GM03348 (cell line): Measurements from ENCODE around the gene STX1B.
A peak's percentile ranks its signal among the peaks of the same experiment; 100 is the strongest.
"Not testable (repeated sequence)": the region's sequence is repeated elsewhere in the genome, so short reads cannot be mapped to it uniquely, and the experiment has no call there.

Experiments
- DNase-seq: peaks from one replicate; pipeline ENCODE4 v3.0.0; 2012; ENCODE audit warnings: low spot score

The STX1B gene

DNA sequence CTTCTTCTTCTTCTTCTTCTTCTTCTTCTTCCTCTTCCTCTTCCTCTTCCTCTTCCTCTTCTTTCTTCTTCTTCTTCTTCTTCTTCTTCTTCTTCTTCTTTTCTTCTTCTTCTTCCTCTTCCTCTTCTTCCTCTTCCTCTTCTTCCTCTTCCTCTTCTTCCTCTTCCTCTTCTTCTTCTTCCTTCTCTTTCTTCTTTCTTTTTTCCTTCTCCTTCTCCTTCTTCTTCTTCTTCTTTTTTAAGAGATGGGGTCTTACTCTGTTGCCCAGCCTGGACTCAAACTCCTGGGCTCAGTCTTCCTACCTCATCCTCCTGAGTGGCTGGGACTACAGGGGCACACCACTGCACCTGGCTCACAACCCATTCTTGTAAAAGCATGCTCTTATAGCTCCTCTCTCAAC is 2.9 kb upstream of the STX1B start:
- not testable (repeated sequence) for DNase-seq

DNA sequence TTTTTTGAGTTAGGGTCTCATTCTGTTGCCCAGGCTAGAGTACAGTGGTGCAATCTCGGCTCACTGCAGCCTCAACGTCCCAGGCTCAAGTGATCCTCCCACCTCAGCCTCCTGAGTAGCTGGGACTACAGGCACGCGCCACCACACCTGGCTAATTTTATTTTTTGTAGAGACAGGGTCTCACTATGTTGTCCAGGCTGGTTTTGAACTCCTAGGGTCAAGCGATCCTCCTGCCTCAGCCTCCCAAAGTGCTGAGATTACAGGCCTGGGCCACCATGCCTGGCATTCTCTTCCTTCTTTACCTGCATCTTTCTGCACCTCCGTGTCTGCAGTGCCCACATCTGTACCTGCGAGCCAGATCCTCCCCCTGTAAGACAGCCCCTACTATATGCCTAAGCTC is 1.4 kb upstream of the STX1B start:
- not testable (repeated sequence) for DNase-seq

DNA sequence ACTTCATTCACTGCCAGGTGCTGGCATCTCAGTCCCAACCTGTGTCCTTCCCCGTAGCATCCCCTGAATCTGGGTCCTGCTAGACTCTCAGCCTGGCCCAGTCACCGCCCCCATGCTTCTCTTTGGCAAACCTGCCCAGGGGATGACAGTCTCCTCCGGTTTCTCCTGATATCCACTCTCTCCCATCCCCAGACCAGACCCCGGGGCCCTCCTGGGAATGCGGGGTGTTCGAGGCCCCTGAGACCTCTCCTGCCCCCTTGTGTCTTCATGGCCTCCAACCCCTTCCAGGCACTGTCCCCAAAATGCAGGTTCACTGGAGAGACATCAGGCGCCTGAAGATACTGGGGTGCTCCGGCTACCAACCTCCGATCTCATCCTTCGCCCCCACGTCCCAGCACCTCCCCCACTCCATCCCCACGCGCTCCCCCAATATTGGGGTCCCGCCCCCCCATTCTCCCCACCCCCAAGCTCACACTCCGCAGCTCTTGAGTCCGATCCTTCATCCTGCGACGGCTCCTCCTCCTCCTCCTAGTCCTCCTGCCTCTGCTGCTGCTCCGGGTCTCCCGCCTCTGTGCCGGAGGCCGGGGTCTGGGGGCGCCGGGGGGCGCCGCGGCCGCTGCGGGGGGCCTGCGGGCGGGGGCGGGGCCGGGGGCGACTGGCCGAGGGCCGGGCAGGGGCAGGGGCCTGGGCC is 399 bp downstream of the STX1B start:
- peak; percentile 43 for DNase-seq

DNA sequence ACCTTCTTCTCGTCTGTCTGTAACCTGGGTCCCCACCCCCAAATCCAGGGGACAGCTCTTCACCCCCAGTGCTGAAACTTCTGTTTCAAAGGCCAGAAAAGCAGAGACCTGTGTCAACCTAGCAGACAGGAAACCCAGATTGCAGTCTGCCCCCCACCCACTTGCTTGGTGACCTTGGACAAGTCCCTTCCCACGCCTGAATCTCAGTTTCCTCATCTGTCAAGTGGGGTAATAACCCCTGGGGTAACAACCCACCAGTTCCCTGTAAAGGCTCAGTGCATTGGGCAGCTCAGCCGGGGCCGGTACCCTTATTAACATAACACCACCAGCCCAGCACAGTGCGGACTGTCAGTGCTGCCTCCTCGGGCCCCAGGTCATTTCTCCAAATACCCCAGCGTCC is 1.3 kb downstream of the STX1B start:
- no peak for DNase-seq

DNA sequence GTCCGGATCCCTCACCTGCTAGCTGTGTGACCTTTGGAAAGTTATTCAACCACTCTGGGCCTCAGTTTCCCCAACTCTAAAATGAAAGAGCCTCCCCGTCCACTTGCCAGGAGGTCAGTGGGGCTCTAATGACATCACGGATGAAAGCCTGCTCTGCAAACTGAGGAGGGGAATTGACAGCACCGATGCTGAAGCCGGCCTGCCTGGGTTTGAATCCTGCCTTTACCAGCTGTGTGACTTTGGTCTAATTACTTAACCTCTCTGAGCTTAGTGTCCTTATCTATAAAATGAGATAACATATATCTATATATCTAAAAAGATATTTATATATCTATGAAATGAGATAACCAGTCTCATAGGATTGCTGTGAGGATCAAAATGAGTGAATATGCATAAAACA is 1.9 kb downstream of the STX1B start:
- DNase-seq: no peak

DNA sequence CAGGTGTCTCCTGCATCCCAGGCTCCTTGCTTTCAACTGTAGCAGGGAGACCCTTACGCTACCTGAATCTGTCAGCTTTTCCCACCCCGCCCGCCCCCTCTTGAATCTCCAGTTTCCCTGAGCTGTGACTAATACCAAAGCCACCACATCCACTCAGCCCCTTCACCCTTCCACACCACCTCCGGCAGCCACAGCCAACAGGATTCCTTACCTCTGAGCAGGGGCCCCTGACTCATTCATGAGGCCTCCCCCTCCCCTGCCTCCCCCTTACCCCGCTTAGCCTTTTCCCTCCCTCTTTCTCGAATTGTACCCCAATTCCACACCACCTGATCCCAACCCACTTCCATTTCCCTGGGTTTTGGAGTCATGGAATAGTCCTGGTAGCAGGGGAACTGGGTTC is 2.3 kb downstream of the STX1B start:
- DNase-seq: peak; percentile 77

DNA sequence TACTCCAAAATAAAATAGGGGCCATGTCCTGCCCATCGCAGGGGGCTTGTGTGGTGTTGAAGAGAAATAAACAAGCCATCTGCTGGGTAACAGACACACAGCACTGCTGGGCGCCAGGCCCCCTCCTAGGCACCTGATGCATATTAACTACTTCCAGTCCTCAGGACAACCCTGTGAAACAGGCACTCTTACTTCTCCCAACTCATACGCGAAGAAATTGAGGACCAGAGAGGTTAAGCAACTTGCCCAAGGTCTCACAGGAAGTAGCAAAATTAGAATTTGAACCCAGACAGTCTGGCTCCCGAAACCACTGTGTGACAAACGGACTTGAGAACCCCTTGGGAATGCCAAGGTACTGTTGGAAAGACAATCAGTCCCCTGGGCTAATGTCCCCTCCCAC is 2.8 kb downstream of the STX1B start:
- no peak for DNase-seq

DNA sequence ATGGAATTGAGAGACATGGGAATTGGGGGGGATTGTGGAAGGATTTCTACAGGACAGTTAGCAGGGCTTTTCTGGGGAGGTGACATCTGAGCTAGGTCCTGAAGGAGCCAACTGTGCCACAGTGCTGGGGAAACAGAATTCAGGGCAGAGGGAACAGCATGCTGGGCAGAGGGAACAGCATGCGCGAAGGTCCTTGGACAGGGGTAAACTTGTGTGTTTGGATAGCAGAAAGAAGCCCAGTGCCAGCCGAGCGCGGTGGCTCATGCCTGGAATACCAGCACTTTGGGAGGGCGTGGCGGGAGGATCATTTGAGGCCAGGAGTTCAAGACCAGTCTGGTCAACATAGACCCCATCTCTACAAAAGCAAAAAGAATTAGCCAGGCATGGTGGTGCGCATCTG is 3.8 kb downstream of the STX1B start:
- no peak for DNase-seq

DNA sequence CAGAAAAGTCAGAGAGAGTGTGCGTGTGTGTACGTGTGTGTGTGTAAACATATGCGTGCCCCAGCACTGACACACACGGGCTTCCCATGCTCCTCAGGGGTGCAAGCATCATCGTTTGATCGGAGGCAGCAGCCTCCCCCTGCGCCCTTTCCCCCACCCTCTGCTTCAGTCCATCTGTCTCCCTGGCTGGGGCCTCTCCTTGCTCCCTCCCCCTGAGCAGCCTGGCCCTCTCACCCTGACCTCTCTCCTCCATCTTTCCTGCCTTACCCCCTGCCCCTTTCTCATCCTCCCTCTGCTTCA is 4.4 kb downstream of the STX1B start:
- DNase-seq: no peak

DNA sequence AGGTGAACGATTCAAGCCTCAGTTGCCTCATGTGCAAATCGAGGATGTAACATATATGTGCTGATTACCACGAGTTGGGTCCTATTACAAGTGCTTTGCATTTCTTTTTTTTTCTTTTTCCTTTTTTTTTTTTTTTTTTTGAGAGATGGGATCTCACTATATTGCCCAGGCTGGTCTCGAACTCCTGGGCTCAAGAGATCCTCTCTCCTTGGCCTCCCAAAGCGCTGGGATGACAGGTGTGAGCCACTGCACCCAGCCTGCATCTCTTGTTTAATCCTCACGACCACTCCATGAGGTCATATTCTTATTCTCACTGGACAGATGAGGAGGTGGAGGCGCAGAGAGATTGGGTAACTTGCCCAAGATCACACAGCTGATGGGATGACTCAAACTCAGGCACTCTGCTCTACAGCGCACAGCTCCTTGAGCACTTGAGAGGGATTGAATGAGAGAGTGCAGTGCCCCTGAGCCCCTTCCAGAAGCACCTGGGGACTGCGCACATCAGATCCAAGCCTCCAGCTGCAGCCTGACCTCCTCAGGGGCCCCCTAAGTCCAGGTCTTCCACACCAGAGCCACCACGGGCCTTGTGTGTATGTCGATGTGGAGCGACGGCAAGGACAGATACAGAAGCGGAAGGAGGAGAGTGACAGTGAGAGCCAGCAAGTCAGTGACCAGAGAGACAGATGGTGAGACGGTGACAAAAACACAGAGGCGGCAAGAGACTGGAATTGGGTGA is 4.9 kb downstream of the STX1B start:
- no peak for DNase-seq

DNA sequence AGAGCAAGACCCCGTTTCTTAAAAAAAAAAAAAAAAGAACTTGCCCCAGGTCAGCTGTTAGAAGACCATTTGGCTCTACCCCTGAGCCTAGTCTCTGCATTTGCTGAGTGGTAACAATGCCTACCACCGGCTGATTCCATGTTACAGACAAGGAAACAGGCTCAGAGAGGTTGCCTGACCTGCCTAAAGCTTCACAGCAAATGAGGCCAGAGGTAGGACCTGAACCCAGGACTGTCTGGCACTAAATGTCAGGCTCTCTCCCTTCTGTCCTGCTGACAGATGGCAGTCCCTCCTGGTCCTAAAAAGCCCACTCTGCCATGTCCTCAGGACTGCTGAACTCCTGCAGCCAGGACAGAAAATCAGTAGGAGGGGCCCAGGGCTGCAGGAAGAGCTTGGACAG is 5.8 kb downstream of the STX1B start:
- DNase-seq: no peak

DNA sequence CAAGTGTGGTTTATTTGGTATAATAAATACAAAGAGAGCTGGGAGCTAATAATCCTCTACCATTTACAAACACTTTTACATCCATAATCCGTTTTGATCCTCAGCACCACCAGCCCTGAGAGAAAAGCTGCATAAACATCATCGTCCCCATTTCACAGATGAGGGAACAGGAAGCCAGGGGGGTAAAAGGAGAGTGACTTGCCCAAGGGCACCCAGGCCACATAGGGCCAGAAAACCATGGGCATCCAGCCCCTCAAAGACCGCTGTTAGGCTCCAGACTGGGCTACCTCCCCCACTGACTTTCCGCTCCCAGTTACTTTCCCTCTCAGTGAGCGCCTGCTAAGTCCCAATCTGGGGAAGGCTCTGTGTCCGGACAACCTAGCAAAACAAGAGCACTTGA is 6.7 kb downstream of the STX1B start:
- DNase-seq: no peak

DNA sequence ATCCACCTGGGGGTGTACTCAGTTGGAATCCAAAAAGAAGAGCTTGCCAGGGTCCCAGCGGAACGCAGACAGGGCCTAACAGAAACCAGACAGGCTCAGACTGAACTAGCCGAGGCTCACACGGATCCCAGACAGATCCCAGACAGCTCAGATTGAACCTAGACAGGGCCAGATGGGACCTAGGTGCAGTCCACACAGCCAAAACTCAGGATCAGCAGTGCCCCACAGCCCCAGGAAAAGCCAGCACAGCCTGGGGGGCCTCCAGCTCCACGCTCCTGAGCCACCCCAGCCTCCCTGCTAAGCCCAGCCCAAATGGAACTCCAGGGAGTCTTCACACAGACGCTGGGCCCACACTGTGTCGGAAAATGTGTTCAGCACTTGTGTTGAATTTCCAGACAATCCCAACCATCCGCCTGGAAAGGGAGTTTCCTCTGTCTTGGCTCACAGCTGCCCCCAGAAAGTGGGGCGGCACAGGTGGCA is 7.5 kb downstream of the STX1B start:
- DNase-seq: no peak

DNA sequence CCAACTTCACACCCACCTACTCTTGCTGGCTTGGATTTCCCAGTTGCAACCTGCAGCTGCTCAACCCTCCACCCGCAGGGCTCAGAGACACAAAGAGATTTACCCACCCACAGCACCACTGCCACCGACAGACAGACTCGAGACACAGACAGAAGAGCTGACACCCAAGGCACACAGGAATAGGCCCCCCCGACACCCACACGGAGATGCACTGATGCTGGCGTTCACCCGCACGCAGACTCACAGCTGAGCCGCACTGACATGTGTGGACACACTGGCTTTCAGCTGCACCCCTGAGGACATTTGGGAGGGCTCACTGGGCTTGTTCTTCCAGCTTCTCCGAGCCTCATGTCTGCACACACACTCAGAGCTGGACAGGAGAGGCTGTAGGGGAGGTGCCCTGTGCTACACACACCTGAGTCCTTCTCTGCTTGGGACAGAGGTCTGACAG is 8.2 kb downstream of the STX1B start:
- no peak for DNase-seq

DNA sequence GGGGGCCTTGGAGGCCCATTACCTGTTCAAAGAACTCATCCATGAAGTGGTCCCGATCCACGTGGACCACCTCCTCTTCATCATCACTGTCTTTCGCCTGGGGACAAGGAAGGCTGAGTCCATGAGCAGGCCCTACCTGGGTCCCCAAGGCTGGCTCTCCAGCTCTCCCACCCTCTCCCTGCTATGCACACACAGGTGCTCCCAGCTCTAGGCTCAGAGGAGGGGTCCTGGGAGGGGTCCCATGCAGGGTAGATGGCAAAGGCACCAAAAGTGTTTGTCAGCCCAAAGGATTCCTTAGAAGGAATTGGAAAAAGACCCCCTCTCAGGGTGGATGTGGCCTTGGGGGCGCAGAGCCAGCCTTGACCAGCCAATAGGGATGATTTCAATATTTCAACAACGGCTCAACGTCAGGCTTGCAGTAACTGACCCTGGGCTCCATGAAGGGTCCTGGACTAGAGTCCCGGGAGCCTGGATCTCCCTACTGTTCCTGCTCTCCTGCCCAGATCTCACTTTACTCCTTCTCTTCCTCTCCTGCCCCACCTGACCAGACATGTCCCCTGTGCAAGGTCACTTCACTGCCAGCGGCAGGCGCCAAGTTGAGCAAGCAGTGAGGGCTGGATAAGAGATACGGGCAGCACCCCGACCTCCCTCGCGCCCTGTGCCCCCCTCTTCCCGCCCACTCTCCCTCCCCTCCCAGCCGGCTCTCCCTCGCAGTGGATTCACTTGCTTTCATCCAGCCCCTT is 8.8 kb downstream of the STX1B start:
- DNase-seq: no peak

DNA sequence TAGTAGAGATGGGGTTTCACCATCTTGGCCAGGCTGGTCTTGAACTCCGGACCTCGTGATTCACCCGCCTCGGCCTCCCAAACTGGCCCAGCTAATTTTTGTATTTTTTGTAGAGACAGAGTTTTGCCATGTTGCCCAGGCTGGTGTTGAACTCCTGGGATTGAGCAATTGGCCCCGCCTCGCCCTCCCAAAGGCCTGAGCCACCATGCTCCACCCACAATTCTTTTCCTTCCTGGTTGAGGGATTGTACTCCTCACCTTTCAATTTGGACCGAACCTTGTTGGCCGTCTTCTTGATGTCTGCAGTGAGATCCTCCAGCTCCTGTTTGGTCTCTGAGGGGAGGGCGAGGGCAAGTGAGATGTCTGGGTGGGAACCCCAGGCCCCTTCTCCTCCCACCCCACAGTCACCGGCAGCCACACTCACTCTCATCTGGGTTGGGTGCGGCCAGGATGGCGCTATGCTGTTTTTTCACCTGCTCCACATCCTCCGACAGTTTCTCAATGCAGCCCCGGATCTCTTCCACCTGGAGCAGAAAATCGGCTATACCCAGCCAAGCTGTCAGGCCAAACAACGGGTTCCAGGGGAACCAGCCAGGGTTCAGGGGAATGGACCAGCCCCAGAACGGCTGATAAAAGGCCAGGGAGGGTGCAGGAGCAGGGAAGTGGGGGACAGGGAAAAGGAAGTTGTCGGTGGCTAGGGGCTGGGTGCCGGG is 9.6 kb downstream of the STX1B start:
- DNase-seq: no peak

DNA sequence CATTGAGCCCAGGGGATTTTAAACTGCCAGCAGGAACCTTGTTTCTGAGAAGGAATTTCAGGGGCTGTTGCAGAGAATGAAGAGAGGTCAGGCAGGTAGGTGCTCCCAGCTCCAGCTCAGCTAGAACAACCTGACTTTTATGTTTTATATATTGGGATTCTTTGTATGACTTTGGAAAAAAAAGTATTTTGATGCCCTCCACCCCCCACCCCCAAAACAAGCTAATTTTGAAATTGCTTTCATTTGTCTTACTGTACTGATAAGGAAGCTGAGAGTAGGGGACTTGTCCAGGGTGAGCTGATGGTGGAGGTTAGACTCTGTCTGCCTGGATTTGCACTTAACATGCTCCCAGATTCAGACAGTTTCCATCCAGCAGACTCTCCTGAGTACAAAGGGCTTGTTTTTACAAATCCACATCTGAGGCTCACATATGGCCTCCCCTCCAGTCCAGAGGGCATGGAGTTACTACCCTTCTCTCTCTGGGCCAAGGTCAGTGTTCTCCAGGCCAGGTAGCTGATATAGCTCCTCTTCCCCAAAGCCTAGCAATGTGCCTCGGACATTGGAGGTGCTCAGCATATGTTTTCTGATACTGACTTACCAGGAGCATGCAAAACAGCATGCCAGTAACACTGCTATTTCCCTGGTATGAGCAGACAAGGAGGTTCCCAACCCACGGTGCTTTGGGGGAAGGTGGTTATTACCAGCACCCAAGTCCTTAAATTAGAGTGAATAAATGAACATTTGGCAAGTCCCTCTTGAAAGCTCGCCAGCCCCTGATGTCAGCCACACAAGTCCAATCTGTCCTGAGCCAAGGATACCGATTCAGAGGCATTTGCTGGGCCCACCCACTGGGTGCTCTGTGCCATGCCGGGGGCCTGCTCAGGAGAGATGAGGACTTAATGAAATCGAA is 11.3 kb downstream of the STX1B start:
- DNase-seq: no peak

DNA sequence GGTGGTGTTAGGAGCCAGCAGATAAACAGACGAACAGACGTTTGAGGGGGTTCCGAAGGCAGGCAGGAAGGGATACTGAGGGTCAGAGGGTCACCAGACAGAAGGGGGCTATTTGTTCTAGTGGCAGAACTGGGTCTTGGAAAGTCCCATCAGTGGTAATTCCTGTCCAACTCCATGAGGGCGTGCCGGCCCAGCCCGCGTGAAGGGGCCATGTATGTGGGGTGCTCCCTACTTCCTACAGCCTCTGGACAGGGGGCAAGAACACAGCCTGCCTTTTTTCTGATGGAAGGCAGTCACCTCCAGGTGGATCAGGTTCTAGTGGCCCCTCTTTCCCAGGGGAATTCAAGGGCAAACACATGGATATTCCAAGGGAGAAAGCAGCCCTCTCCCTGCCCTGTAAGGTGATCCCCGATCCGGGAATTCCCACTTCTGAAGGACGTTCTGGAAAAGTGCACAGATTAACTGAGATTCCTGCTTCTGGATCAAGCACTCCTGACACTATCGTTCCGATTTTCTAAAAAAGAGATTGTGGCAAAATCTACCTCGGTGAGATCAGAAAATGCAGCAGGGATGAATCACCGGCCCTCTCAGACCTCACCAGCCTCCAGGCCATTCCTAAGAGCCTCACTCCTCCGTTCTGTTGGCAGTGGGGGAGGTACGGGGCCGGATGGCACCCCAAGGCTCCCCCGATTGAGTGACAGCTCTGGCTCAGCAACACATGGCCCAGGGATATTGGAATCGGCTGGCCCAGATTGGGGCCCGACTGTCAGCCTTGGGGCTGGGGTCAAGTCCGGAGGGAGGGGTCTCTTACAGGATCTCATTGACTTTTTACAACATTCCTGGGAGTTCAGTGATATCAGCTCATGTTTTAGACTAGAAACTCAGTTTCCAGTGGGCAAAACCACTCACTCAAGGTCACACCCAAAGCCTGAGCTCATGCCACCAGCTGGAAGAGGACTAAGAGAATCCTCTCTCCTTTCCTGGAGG is 12.4 kb downstream of the STX1B start:
- peak; percentile 90 for DNase-seq

DNA sequence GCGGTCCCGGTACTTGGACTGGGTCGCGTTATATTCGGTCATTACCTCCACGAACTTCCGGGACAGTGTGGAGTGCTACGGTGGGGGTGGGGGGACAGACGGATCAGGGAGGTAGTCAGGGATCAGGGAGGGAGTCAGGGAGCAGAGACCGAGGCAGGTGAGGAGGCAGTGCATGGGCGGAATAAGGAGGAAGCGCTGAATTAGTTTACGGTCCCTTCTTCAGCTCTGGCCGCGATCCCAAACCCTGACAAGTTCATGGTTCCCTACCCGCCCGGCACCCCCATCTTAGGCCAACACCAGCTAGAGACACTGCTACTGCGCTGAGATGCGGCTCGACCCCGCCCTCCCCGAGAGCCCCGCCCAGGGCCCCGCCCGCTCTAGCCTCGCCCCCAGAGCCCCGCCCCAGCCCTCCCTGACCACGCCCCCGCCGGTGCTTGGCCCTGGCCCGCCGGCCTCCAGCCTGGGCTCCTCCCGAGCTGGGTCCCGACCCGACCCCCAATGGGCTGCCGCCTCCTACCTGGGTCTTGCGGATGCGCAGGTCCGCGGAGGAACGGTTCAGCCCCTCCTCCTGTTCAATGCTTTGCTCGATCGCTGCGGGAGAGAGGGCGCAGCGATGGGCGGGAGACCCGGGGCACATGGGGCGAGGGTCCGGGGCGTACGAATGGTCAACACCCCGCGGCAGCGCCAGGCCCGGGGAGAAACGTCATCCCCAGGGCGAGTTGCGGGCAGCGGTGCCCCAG is 13.3 kb downstream of the STX1B start:
- DNase-seq: peak; percentile 99
